GM23338 (cell line): ENCODE measurements around the gene WNK1. TPM values are rescaled to one million over a fixed set of nuclear protein-coding genes. Genes with fewer than 3 reads are reported as not detected.

Source experiments
- ATAC-seq: fragments of 200-7000 bp; cut with Tn5 transposase; 3 replicates; pipeline ENCODE4 v1.9.1; 2020
- DNase-seq: peaks from one replicate; pipeline ENCODE4 v3.0.0-alpha.2; 2015; ENCODE audit warnings: low spot score
- H2AFZ ChIP-seq: fragments of 200-600 bp; sonication (generic); 2 replicates; pipeline ENCODE4 v1.8.0; 2016; ENCODE audit warnings: antibody characterized with exemption, mild to moderate bottlenecking, moderate library complexity
- H3F3A ChIP-seq: fragments of 200-600 bp; sonication (generic); replicated peaks from 2 replicates; pipeline ENCODE4 v1.8.0; 2017; ENCODE audit warnings: antibody characterized with exemption, mixed run types, low read depth
- H3K27ac ChIP-seq: fragments of 200-600 bp; sonication (generic); 2 replicates; pipeline ENCODE4 v1.6.1; 2016; ENCODE audit warnings: low read depth
- H3K27me3 ChIP-seq: fragments of 200-600 bp; sonication (generic); 2 replicates; pipeline ENCODE4 v1.8.0; 2016; ENCODE audit warnings: mild to moderate bottlenecking, mixed run types, moderate library complexity; ENCODE audit not compliant: insufficient read depth
- H3K36me3 ChIP-seq: fragments of 200-600 bp; sonication (generic); 2 replicates; pipeline ENCODE4 v1.8.0; 2016; ENCODE audit warnings: mild to moderate bottlenecking; ENCODE audit not compliant: insufficient read depth
- H3K4me1 ChIP-seq: fragments of 200-600 bp; sonication (generic); 2 replicates; pipeline ENCODE4 v1.8.0; 2016; ENCODE audit warnings: mild to moderate bottlenecking, moderate library complexity; ENCODE audit not compliant: insufficient read depth
- H3K4me2 ChIP-seq: fragments of 200-600 bp; sonication (generic); 2 replicates; pipeline ENCODE4 v1.7.1; 2017; ENCODE audit warnings: mixed run types
- H3K4me3 ChIP-seq: fragments of 200-600 bp; sonication (generic); 2 replicates; pipeline ENCODE4 v1.6.1; 2016; ENCODE audit warnings: mixed run types
- H3K79me2 ChIP-seq: fragments of 200-600 bp; sonication (generic); replicated peaks from 2 replicates; pipeline ENCODE4 v1.8.0; 2017; ENCODE audit warnings: mild to moderate bottlenecking; ENCODE audit not compliant: insufficient read depth
- H3K9me2 ChIP-seq: fragments of 200-600 bp; sonication (generic); 2 replicates; pipeline ENCODE4 v1.8.0; 2017; ENCODE audit not compliant: insufficient read depth
- H4K20me1 ChIP-seq: fragments of 200-600 bp; sonication (generic); replicated peaks from 2 replicates; pipeline ENCODE4 v1.8.0; 2017; ENCODE audit warnings: mild to moderate bottlenecking; ENCODE audit not compliant: insufficient read depth
- H3K27ac Mint-ChIP-seq: 2 replicates; pipeline ENCODE4 v1.8.0; 2020; ENCODE audit warnings: inconsistent platforms, mild to moderate bottlenecking, moderate library complexity, mixed read lengths
- H3K27me3 Mint-ChIP-seq: 3 replicates; pipeline ENCODE4 v1.8.0; 2022; ENCODE audit warnings: low read depth, mild to moderate bottlenecking, moderate library complexity, mixed read lengths, inconsistent platforms; ENCODE audit not compliant: insufficient read depth, poor library complexity
- H3K36me3 Mint-ChIP-seq: 3 replicates; pipeline ENCODE4 v1.8.0; 2021; ENCODE audit warnings: low read depth, mild to moderate bottlenecking, inconsistent platforms, moderate library complexity, mixed read lengths
- H3K4me1 Mint-ChIP-seq: 3 replicates; pipeline ENCODE4 v1.8.0; 2020; ENCODE audit warnings: mild to moderate bottlenecking, inconsistent platforms, mixed read lengths
- H3K4me3 Mint-ChIP-seq: 3 replicates; pipeline ENCODE4 v1.8.0; 2021; ENCODE audit warnings: moderate library complexity, mild to moderate bottlenecking, inconsistent platforms, mixed read lengths
- H3K9me3 Mint-ChIP-seq: 3 replicates; pipeline ENCODE4 v1.8.0; 2020; ENCODE audit warnings: moderate library complexity, mild to moderate bottlenecking, inconsistent platforms, mixed read lengths
- CREB1 ChIP-seq: fragments of 250-450 bp; sonication (Bioruptor Pico); IDR thresholded peaks from 2 replicates; pipeline ENCODE4 v1.5.0; 2020; ENCODE audit warnings: low read depth, mild to moderate bottlenecking, moderate library complexity
- CTCF ChIP-seq, 2 experiments: fragments of 200-600 bp in 1 of 2; sonication (generic) in 1 of 2; conservative IDR thresholded peaks; 2 replicates each; pipeline versions ENCODE4 v1.5.1 to v1.6.1; 2016 to 2017; ENCODE audit warnings: antibody characterized with exemption in 2 of 2, low read depth in 2 of 2, mild to moderate bottlenecking in 2 of 2, moderate library complexity in 1 of 2
- ETS1 ChIP-seq: IDR thresholded peaks from 2 replicates; pipeline ENCODE4 v1.6.1; 2016; ENCODE audit warnings: antibody characterized with exemption
- EZH2 ChIP-seq: fragments of 200-600 bp; sonication (generic); IDR thresholded peaks from one replicate; pipeline ENCODE4 v1.8.0; 2017; ENCODE audit warnings: antibody characterized with exemption, mild to moderate bottlenecking, low read depth; ENCODE audit not compliant: unreplicated experiment
- NANOG ChIP-seq: IDR thresholded peaks from 2 replicates; pipeline ENCODE4 v1.6.1; 2016; ENCODE audit warnings: antibody characterized with exemption, borderline replicate concordance
- POLR2AphosphoS5 ChIP-seq: IDR thresholded peaks from 2 replicates; pipeline ENCODE4 v1.6.1; 2016; ENCODE audit warnings: antibody characterized with exemption, low read depth
- REST ChIP-seq: IDR thresholded peaks from one replicate; pipeline ENCODE4 v1.6.1; 2018; ENCODE audit warnings: antibody characterized with exemption; ENCODE audit not compliant: unreplicated experiment
- STAT1 ChIP-seq: IDR thresholded peaks from one replicate; pipeline ENCODE4 v1.6.1; 2016; ENCODE audit warnings: antibody characterized with exemption; ENCODE audit not compliant: unreplicated experiment
- polyA plus RNA-seq: library from polyadenylated mRNA; unstranded; fragments of >200 nt; fragmentation: Nextera tagmentation; extraction: Ambion mirVana; gene quantifications from 2 replicates; pipeline ENCODE4 v1.2.1, GENCODE V29; 2016
- total RNA-seq: library from RNA; depleted of rRNA; stranded (reverse); fragments of >200 nt; shearing (Covaris generic); gene quantifications from 2 replicates; pipeline ENCODE4 v1.2.3, GENCODE V29; 2014

The WNK1 gene
- total and polyA plus RNA-seq, 2 experiments from 2014 or later = 86.8 to 114 TPM

- no peak for TF ChIP-seq REST
- TF ChIP-seq CREB1 (CRISPR knock-in tag) = no peak
- TF ChIP-seq EZH2 = no peak
- TF ChIP-seq STAT1 = no peak
- no peak for TF ChIP-seq ETS1
Measured at GRCh38 chr12:750366-751191, 1.8 kb upstream of the WNK1 start (continued).

- Histone ChIP-seq H3K27ac (peak overlapping the region; percentile 98), H2AFZ (0 out of 2 replicates have a peak overlapping the region, but pooled peaks have one; percentile 4), H3K36me3 (no peaks in the 10 kb centered on the region), H3F3A (no peaks in the 10 kb centered on the region), H3K79me2 (peaks cover 27% of the 10 kb centered on the region), H3K27me3 (no peaks in the 10 kb centered on the region), H3K4me3 (peak overlapping the region; percentile 58), H4K20me1 (peaks cover 19% of the 10 kb centered on the region), H3K4me2 (peak overlapping the region; percentile 79), H3K4me1 (peaks cover 23% of the 10 kb centered on the region), H3K9me2 (no peaks in the 10 kb centered on the region)
- Mint-ChIP-seq H3K4me1 (peaks cover 17% of the 10 kb centered on the region), H3K36me3 (peaks cover 20% of the 10 kb centered on the region), H3K9me3 (no peaks in the 10 kb centered on the region), H3K27me3 (no peaks in the 10 kb centered on the region), H3K4me3 (no peak overlapping the region), H3K27ac (no peak overlapping the region)
- ATAC-seq (peak; percentile 66), DNase-seq (peak; percentile 99)
- peak; percentile 68 for TF ChIP-seq POLR2AphosphoS5
- TF ChIP-seq ETS1 = 0 out of 2 replicates have a peak, but pooled peaks have one; percentile 34
- no peak for TF ChIP-seq NANOG
- TF ChIP-seq CTCF (conservative IDR thresholded peaks at IDR 0.05; ENCODE audit: low read depth in 2 of 2) = peak; percentile 63 to 85
Measured at GRCh38 chr12:751192-751998, 984 bp upstream of the WNK1 start.
